ENCODE data around the gene ENHO. TPM values are rescaled to one million over a fixed set of nuclear protein-coding genes. Genes with fewer than 3 reads are reported as not detected.
"Not testable (repeated sequence)": the region's sequence is repeated elsewhere in the genome, so short reads cannot be mapped to it uniquely, and the experiment has no call there.

ENHO gene

GRCh38 chr9:34485822-34486221 lies 37.0 kb downstream of the ENHO start:
- Histone ChIP-seq H3K9ac (ENCODE audit: low read depth, low read length) (no peak overlapping the region), H3K4me1 (ENCODE audit: control insufficient read depth, insufficient read depth, low read length) (no peaks in the 10 kb centered on the region), H3K27me3 (ENCODE audit: control insufficient read depth, insufficient read depth, low read length) (peaks cover 58% of the 10 kb centered on the region), H3K9me3 (replicated peaks; ENCODE audit: low read length) (no peaks in the 10 kb centered on the region), H3K4me3 (ENCODE audit: low read length) (no peak overlapping the region), H3K36me3 (ENCODE audit: insufficient read depth, low read length) (no peaks in the 10 kb centered on the region), H3K4me2 (ENCODE audit: low read length) (no peak overlapping the region)

GRCh38 chr9:34484678-34485077 lies 38.1 kb downstream of the ENHO start:
- H3K9me3 ChIP-seq (replicated peaks; ENCODE audit: low read length), result no peaks in the 10 kb centered on the region
- no peak overlapping the region for H3K9ac ChIP-seq (ENCODE audit: low read depth, low read length)

GRCh38 chr9:34482746-34483145 lies 40.0 kb downstream of the ENHO start:
- H3K9me3 ChIP-seq (replicated peaks; ENCODE audit: low read length); H3K4me3 ChIP-seq (ENCODE audit: low read length); H3K36me3 ChIP-seq (ENCODE audit: insufficient read depth, low read length); H3K9ac ChIP-seq (ENCODE audit: low read depth, low read length); H3K4me2 ChIP-seq (ENCODE audit: low read length); H3K4me1 ChIP-seq (ENCODE audit: control insufficient read depth, insufficient read depth, low read length): not testable (repeated sequence)
- H3K27me3 ChIP-seq (ENCODE audit: control insufficient read depth, insufficient read depth, low read length), result peaks cover 50% of the 10 kb centered on the region

More at GRCh38 chr9:34484678-34485077, 38.1 kb downstream of the ENHO start:
- no peak overlapping the region for H3K4me2 ChIP-seq (ENCODE audit: low read length)
- H3K36me3 ChIP-seq (ENCODE audit: insufficient read depth, low read length), result no peaks in the 10 kb centered on the region
- no peaks in the 10 kb centered on the region for H3K4me1 ChIP-seq (ENCODE audit: control insufficient read depth, insufficient read depth, low read length)
- peaks cover 50% of the 10 kb centered on the region for H3K27me3 ChIP-seq (ENCODE audit: control insufficient read depth, insufficient read depth, low read length)
- no peak overlapping the region for H3K4me3 ChIP-seq (ENCODE audit: low read length)

DNA sequence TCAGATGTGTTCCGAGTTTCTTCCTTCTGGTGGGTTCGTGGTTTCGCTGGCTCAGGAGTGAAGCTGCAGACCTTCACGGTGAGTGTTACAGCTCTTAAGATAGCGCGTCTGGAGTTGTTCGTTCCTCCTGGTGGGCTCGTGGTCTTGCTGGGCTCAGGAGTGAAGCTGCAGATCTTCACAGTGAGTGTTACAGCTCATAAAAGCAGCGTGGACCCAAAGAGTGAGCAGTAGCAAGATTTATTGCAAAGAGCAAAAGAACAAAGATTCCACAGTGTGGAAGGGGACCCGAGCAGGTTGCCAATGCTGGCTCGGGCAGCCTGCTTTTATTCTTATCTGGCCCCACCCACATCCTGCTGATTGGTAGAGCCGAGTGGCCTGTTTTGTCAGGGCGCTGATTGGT lies 41.2 kb downstream of the ENHO start:
- H3K27me3 ChIP-seq (ENCODE audit: control insufficient read depth, insufficient read depth, low read length), result peaks cover 50% of the 10 kb centered on the region
- H3K4me1 ChIP-seq (ENCODE audit: control insufficient read depth, insufficient read depth, low read length); H3K4me3 ChIP-seq (ENCODE audit: low read length); H3K9me3 ChIP-seq (replicated peaks; ENCODE audit: low read length); H3K4me2 ChIP-seq (ENCODE audit: low read length); H3K36me3 ChIP-seq (ENCODE audit: insufficient read depth, low read length); H3K9ac ChIP-seq (ENCODE audit: low read depth, low read length): not testable (repeated sequence)

- Histone ChIP-seq H3K4me1 (ENCODE audit: control insufficient read depth, insufficient read depth, low read length) (no peaks in the 10 kb centered on the region), H3K4me3 (ENCODE audit: low read length) (no peak overlapping the region), H3K9me3 (replicated peaks; ENCODE audit: low read length) (no peaks in the 10 kb centered on the region), H3K4me2 (ENCODE audit: low read length) (no peak overlapping the region), H3K9ac (ENCODE audit: low read depth, low read length) (no peak overlapping the region), H3K36me3 (ENCODE audit: insufficient read depth, low read length) (no peaks in the 10 kb centered on the region), H3K27me3 (ENCODE audit: control insufficient read depth, insufficient read depth, low read length) (peaks cover 50% of the 10 kb centered on the region)
Measured at GRCh38 chr9:34479431-34479866, 43.3 kb downstream of the ENHO start.

DNA sequence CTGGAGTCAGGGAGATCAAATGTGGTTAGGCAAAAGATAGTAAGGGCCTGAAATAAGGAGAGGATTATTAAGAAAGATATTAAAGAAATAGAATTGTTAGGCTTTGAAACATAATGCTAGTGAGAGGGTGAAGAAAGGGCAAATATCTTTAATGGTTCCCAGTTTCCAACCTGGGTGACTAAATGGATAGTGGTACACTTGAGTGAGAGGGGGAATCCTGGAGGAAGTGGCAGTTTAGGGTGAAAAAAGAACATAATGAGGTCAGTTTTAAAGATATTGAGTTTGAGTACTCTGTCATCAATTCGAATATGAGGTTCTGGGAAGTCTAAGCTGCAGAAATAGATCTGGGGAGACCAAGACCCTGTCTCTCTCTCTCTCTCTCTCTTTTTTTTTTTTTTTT lies 45.2 kb downstream of the ENHO start:
- Histone ChIP-seq H3K27me3 (ENCODE audit: control insufficient read depth, insufficient read depth, low read length) (peaks cover 53% of the 10 kb centered on the region), H3K9ac (ENCODE audit: low read depth, low read length) (no peak overlapping the region), H3K4me3 (ENCODE audit: low read length) (no peak overlapping the region), H3K9me3 (replicated peaks; ENCODE audit: low read length) (no peaks in the 10 kb centered on the region), H3K4me1 (ENCODE audit: control insufficient read depth, insufficient read depth, low read length) (no peaks in the 10 kb centered on the region), H3K4me2 (ENCODE audit: low read length) (no peak overlapping the region), H3K36me3 (ENCODE audit: insufficient read depth, low read length) (no peaks in the 10 kb centered on the region)

DNA sequence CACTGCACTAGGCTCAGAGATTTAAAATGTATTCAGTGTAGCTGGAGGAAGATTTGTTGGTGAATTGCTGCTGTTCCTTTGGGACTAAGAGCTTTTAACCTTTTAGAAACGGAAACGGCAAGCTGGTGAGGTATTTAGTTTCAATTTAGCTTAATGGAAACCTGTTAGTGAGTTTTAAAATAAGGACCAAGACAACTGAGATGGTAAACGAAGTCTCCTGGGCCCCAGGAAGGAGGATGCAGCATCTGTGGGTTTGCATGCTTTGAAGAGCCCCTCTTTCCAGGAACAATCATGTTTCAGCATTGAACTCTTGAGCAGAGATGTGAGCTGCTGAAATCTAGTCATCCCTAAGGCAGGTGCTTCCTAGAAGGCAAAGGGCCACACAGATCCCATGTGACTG lies 47.7 kb downstream of the ENHO start:
- Histone ChIP-seq H3K4me2 (ENCODE audit: low read length) (no peak overlapping the region), H3K4me3 (ENCODE audit: low read length) (no peak overlapping the region), H3K27me3 (ENCODE audit: control insufficient read depth, insufficient read depth, low read length) (peaks cover 74% of the 10 kb centered on the region), H3K9ac (ENCODE audit: low read depth, low read length) (no peak overlapping the region), H3K9me3 (replicated peaks; ENCODE audit: low read length) (no peaks in the 10 kb centered on the region), H3K36me3 (ENCODE audit: insufficient read depth, low read length) (no peaks in the 10 kb centered on the region), H3K4me1 (ENCODE audit: control insufficient read depth, insufficient read depth, low read length) (no peaks in the 10 kb centered on the region)

Small RNAs within 50 kb of the gene (small RNA-seq; reads per million reads assigned to genes)
- gene RN7SKP24, result not detected

All from skeletal muscle satellite cell (primary cell).